ENCODE results near the gene AGRN. TPM values are rescaled to one million over a fixed set of nuclear protein-coding genes. Genes with fewer than 3 reads are reported as not detected.
"Not testable (repeated sequence)": the region's sequence is repeated elsewhere in the genome, so short reads cannot be mapped to it uniquely, and the experiment has no call there.

Gene AGRN
- total RNA-seq, 1 experiment from 2014 or later, result 184 TPM

DNA sequence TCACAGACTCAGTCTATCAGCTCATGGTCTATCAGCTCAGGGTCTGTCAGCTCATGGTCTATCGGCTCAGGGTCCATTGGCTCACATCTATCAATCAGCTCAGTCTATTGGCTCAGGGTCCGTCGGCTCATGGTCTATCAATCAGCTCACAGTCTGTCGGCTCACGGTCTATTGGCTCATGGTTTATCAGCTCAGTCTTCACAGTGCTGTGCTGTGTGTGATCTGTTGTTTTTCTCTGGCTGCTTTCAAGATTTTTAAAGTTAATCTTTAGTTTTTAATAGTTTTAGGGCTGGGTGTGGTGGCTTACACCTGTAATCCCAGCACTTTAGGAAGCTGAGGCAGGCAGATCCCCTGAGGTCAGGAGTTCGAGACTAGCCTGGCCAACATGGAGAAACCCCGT lies 81.6 kb downstream of the AGRN start (continued):
- TF ChIP-seq TCF7 (CRISPR knock-in tag; IDR thresholded peaks at IDR 0.05; ENCODE audit: low read depth), result no peak
- TF ChIP-seq, protein P1, sequence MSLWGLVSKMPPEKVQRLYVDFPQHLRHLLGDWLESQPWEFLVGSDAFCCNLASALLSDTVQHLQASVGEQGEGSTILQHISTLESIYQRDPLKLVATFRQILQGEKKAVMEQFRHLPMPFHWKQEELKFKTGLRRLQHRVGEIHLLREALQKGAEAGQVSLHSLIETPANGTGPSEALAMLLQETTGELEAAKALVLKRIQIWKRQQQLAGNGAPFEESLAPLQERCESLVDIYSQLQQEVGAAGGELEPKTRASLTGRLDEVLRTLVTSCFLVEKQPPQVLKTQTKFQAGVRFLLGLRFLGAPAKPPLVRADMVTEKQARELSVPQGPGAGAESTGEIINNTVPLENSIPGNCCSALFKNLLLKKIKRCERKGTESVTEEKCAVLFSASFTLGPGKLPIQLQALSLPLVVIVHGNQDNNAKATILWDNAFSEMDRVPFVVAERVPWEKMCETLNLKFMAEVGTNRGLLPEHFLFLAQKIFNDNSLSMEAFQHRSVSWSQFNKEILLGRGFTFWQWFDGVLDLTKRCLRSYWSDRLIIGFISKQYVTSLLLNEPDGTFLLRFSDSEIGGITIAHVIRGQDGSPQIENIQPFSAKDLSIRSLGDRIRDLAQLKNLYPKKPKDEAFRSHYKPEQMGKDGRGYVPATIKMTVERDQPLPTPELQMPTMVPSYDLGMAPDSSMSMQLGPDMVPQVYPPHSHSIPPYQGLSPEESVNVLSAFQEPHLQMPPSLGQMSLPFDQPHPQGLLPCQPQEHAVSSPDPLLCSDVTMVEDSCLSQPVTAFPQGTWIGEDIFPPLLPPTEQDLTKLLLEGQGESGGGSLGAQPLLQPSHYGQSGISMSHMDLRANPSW (CRISPR knock-in tag; conservative IDR thresholded peaks at IDR 0.05; ENCODE audit: low read depth), result no peak
- no peak for TF ChIP-seq MYBL2 (CRISPR knock-in tag; IDR thresholded peaks at IDR 0.05)
- TF ChIP-seq CREB1 (CRISPR knock-in tag; IDR thresholded peaks at IDR 0.05), result no peak
- TF ChIP-seq NR1H2 (CRISPR knock-in tag; IDR thresholded peaks at IDR 0.05), result no peak
- TF ChIP-seq, protein P2, sequence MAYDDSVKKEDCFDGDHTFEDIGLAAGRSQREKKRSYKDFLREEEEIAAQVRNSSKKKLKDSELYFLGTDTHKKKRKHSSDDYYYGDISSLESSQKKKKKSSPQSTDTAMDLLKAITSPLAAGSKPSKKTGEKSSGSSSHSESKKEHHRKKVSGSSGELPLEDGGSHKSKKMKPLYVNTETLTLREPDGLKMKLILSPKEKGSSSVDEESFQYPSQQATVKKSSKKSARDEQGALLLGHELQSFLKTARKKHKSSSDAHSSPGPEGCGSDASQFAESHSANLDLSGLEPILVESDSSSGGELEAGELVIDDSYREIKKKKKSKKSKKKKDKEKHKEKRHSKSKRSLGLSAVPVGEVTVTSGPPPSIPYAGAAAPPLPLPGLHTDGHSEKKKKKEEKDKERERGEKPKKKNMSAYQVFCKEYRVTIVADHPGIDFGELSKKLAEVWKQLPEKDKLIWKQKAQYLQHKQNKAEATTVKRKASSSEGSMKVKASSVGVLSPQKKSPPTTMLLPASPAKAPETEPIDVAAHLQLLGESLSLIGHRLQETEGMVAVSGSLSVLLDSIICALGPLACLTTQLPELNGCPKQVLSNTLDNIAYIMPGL (CRISPR knock-in tag; IDR thresholded peaks at IDR 0.05), result no peak

DNA sequence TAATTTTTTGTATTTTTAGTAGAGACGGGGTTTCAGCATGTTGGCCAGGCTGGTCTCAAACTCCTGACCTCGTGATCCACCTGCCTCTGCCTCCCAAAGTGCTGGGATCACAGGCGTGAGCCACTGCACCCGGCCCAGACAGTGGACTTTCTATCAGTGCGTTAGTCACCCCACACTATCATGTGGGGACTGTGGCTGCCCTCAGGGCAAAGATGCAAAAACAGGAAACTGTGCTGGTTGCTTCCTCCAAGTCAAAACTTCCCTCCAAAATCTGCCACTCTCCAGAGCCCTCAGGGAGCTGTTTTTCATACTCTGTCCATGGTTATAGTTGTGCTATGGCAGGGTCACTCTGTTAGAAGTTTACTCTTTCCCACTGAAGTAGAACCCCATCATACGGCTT lies 84.2 kb downstream of the AGRN start:
- ATAC-seq; H3K4me1 Mint-ChIP-seq; POLR2A ChIA-PET; H3K27ac Mint-ChIP-seq; CTCF ChIA-PET; H3K4me3 Mint-ChIP-seq; DNase-seq (ENCODE audit: low spot score): not testable (repeated sequence)
- Mint-ChIP-seq H3K27me3 (ENCODE audit: low read depth) (peaks cover 27% of the 10 kb centered on the region), H3K36me3 (peaks cover 47% of the 10 kb centered on the region), H3K9me3 (peaks cover 43% of the 10 kb centered on the region)

Other genes starting within 250 kb of the AGRN start
- gene SAMD11, start 96.2 kb upstream of the AGRN start, total RNA-seq (2021), result 1.7 to 2.7 TPM (median 2.3 TPM) in 3 replicates
- gene NOC2L, start 60.9 kb upstream of the AGRN start, total RNA-seq (2021), result 149 to 182 TPM (median 150 TPM) in 3 replicates
- 46.2 to 66.9 TPM (median 47.2 TPM) in 3 replicates for gene KLHL17, start 59.5 kb upstream of the AGRN start, total RNA-seq (2021)
- 2.9 to 3.4 TPM (median 3.0 TPM) in 3 replicates for gene PLEKHN1, start 53.6 kb upstream of the AGRN start, total RNA-seq (2021)
- not detected in 3 replicates for gene PERM1, start 38.0 kb upstream of the AGRN start, total RNA-seq (2021)
- 4.5 to 10.7 TPM (median 8.3 TPM) in 3 replicates for gene HES4, start 20.0 kb upstream of the AGRN start, total RNA-seq (2021)
- gene ISG15, start 6.6 kb upstream of the AGRN start, total RNA-seq (2021), result 29.5 to 38.3 TPM (median 36.1 TPM) in 3 replicates
- gene RNF223, start 54.2 kb downstream of the AGRN start, total RNA-seq (2021), result not detected in 3 replicates
- 13.9 to 17.8 TPM (median 14.0 TPM) in 3 replicates for gene C1orf159, start 96.0 kb downstream of the AGRN start, total RNA-seq (2021)
- 0.78 to 1.1 TPM (median 1.1 TPM) in 3 replicates for gene TTLL10, start 153.8 kb downstream of the AGRN start, total RNA-seq (2021)
- 0.83 to 1.2 TPM (median 1.1 TPM) in 3 replicates for gene TNFRSF18, start 186.5 kb downstream of the AGRN start, total RNA-seq (2021)
- gene TNFRSF4, start 194.0 kb downstream of the AGRN start, total RNA-seq (2021), result 0.18 to 0.33 TPM in 2 of 3 replicates, not detected in the other
- 92.3 to 105 TPM (median 101 TPM) in 3 replicates for gene SDF4, start 211.9 kb downstream of the AGRN start, total RNA-seq (2021)
- gene B3GALT6, start 212.1 kb downstream of the AGRN start, total RNA-seq (2021), result 18.8 to 21.4 TPM (median 20.0 TPM) in 3 replicates
- gene C1QTNF12, start 226.6 kb downstream of the AGRN start, total RNA-seq (2021), result 8.5 to 10.3 TPM (median 8.5 TPM) in 3 replicates

All from WTC11 (cell line).